ENCODE data around the gene CORO1C. TPM values are rescaled to one million over a fixed set of nuclear protein-coding genes. Genes with fewer than 3 reads are reported as not detected.

The CORO1C gene
- polyA plus RNA-seq, 1 experiment = 532 TPM

DNA sequence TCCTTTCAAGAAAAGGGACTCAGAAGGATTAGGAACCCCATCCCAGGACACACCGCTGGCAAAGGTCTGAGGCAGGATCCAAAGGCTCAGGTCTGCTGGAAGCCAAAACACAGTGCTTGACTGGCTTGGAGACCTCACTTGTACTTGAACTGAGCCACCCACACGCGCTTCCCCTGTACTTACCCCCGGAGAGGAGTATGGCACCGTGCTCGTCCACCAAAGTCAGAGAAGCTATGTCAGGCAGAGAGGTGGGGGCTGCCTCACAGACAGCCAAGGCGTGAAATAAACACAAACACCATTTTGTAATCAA, 86.6 kb downstream of the CORO1C start:
- TF ChIP-seq CTCF (IDR thresholded peaks at IDR 0.05; ENCODE audit: insufficient read depth, low read depth, low read length) = no peak
- CTCF ChIA-PET = interaction anchor here (1.3 kb wide), 1 partner anchor 158 kb away, joined by 3 read pairs; no protein-coding TSS in a partner anchor
- no peak for DNase-seq (ENCODE audit: low read depth)
- peaks cover 19% of the 10 kb centered on the region for H3K36me3 ChIP-seq (ENCODE audit: control insufficient read depth, insufficient read depth, low read length)
- no peaks in the 10 kb centered on the region for H3K27me3 ChIP-seq (ENCODE audit: control insufficient read depth, insufficient read depth, low read length)
- no peak overlapping the region for H3K4me3 ChIP-seq (ENCODE audit: low read depth, low read length)
- POLR2A ChIA-PET = no interaction called here

DNA sequence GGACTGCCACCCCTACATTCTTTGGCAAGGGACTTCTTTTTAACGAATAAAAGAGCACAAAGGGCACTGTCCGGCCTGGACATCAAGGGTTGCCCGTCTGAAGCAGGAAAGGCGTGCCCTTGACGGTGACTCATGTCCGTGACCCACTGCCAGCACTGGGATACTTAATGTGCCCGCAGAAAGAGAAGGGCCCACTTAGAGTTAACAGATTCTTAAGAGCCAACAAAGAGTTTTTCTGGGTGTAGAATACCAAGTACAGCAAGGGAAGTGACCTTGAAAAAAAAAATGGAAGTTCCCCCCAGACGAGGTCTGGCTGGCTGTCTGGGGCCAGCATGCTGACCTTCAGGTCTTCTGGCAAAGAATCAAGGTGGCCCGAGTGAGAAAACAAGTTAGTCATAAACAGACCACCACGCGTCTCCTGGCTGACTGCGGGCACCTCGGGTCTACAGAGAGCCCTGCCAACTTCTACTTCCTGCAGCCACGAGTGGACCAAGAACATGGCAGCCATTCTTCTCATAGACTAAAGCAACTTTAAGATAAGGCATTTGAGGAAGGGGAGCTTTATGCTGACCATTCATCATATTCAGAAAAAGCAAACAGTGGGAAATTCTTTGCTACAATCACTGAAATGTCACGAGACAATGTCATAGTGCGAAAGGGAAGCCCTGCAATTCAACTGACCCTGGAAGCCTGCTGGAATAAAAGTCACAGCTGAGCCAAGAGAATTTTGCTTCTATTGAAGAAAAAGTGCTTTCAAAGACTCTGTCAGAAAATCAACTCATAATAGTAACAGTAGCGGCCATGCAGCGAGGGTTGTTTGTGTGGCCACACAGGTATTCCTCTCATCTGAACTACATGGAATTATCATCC, 87.1 kb downstream of the CORO1C start:
- TF ChIP-seq CTCF (IDR thresholded peaks at IDR 0.05; ENCODE audit: insufficient read depth, low read depth, low read length) = no peak
- no peak overlapping the region for H3K4me3 ChIP-seq (ENCODE audit: low read depth, low read length)
- ChIA-PET CTCF (interaction anchor here (1.3 kb wide), 1 partner anchor 159 kb away, joined by 3 read pairs; no protein-coding TSS in a partner anchor), POLR2A (no interaction called here)
- H3K36me3 ChIP-seq (ENCODE audit: control insufficient read depth, insufficient read depth, low read length) = peaks cover 19% of the 10 kb centered on the region
- H3K27me3 ChIP-seq (ENCODE audit: control insufficient read depth, insufficient read depth, low read length) = no peaks in the 10 kb centered on the region
- no peak for DNase-seq (ENCODE audit: low read depth)

- TF ChIP-seq CTCF (IDR thresholded peaks at IDR 0.05; ENCODE audit: insufficient read depth, low read depth, low read length) = no peak
- Histone ChIP-seq H3K36me3 (ENCODE audit: control insufficient read depth, insufficient read depth, low read length) (peaks cover 13% of the 10 kb centered on the region), H3K27me3 (ENCODE audit: control insufficient read depth, insufficient read depth, low read length) (no peaks in the 10 kb centered on the region), H3K4me3 (ENCODE audit: low read depth, low read length) (no peak overlapping the region)
- CTCF ChIA-PET = no interaction called here
- POLR2A ChIA-PET = no interaction called here
- DNase-seq (ENCODE audit: low read depth) = no peak
Observed at GRCh38 chr12:108642899-108643654, 88.2 kb downstream of the CORO1C start.

DNA sequence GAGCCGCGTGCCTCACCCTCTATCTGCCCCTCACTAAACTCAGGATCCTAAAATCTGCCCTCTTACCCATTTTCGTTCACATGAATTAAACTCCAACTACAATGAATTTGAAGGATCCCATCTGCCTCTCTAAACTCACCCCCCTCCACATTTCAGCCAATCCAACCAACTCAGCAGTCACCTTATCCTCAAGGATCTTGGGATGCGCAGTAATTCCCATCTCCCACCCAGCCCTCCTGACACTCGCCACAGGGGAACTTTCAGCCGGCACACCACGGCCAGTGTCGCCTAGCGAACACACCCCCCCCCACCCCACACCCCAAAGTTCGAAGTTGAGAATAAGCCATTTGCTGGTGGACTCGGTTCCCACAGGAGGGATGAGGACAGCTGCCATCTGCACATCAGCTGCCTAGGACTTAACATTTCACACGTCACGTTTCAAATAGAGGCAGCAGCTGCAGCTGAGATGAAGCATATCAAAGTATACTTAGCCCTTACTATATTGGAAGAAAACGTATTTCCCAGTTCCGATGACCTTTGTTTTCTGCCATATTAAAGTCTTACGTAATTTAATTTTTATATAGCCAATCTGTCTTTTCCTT, 88.9 kb downstream of the CORO1C start:
- H3K4me3 ChIP-seq (ENCODE audit: low read depth, low read length) = no peak overlapping the region
- ChIA-PET POLR2A (no interaction called here), CTCF (no interaction called here)
- peaks cover 10% of the 10 kb centered on the region for H3K36me3 ChIP-seq (ENCODE audit: control insufficient read depth, insufficient read depth, low read length)
- TF ChIP-seq CTCF (IDR thresholded peaks at IDR 0.05; ENCODE audit: insufficient read depth, low read depth, low read length) = no peak
- H3K27me3 ChIP-seq (ENCODE audit: control insufficient read depth, insufficient read depth, low read length) = no peaks in the 10 kb centered on the region
- no peak for DNase-seq (ENCODE audit: low read depth)

All from BJ (cell line).